Glutamatergic neuron (in vitro differentiated cells): ENCODE data around the gene RBMY1A1. TPM values are rescaled to one million over a fixed set of nuclear protein-coding genes. Genes with fewer than 3 reads are reported as not detected.
"Not testable (repeated sequence)": the region's sequence is repeated elsewhere in the genome, so short reads cannot be mapped to it uniquely, and the experiment has no call there.

Experiments
- DNase-seq: peaks from one replicate; pipeline ENCODE4 v3.0.0; 2022
- H3K27ac Mint-ChIP-seq: one replicate; pipeline ENCODE4 v1.8.0; 2020; ENCODE audit warnings: mild to moderate bottlenecking, mixed read lengths, inconsistent platforms; ENCODE audit not compliant: unreplicated experiment
- H3K27me3 Mint-ChIP-seq: one replicate; pipeline ENCODE4 v1.8.0; 2020; ENCODE audit warnings: mild to moderate bottlenecking, moderate library complexity, mixed read lengths, inconsistent platforms; ENCODE audit not compliant: unreplicated experiment
- H3K36me3 Mint-ChIP-seq: one replicate; pipeline ENCODE4 v1.8.0; 2020; ENCODE audit warnings: mild to moderate bottlenecking, mixed read lengths, inconsistent platforms; ENCODE audit not compliant: unreplicated experiment
- H3K4me1 Mint-ChIP-seq: one replicate; pipeline ENCODE4 v1.8.0; 2020; ENCODE audit warnings: mild to moderate bottlenecking, low read depth, mixed read lengths, inconsistent platforms; ENCODE audit not compliant: unreplicated experiment
- H3K4me3 Mint-ChIP-seq: one replicate; pipeline ENCODE4 v1.8.0; 2020; ENCODE audit warnings: mild to moderate bottlenecking, mixed read lengths, inconsistent platforms; ENCODE audit not compliant: unreplicated experiment
- H3K9me3 Mint-ChIP-seq: one replicate; pipeline ENCODE4 v1.8.0; 2020; ENCODE audit warnings: mild to moderate bottlenecking, moderate library complexity, mixed read lengths, inconsistent platforms; ENCODE audit not compliant: unreplicated experiment
- long read RNA-seq: library from polyadenylated mRNA; unstranded; transcript quantifications from one replicate; pipeline ENCODE4 v2.0.0, GENCODE V29; 2020; ENCODE audit not compliant: unreplicated experiment
- total RNA-seq: library from RNA; stranded (reverse); fragmentation: NEBNext Ultra II Directional; extraction: Animal tissue kit (Norgen Biotek cat#: 25700); gene quantifications from one replicate; pipeline ENCODE4 v1.2.1, GENCODE V29; 2021; ENCODE audit not compliant: unreplicated experiment
- TF ChIP-seq, protein P1 (sequence below): fragments of 200-600 bp; sonication (generic); IDR thresholded peaks from one replicate; pipeline ENCODE4 v1.5.0; 2021; ENCODE audit not compliant: partially characterized antibody, unreplicated experiment

The RBMY1A1 gene
- not detected for total RNA-seq
- long read RNA-seq = 0 reads

DNA sequence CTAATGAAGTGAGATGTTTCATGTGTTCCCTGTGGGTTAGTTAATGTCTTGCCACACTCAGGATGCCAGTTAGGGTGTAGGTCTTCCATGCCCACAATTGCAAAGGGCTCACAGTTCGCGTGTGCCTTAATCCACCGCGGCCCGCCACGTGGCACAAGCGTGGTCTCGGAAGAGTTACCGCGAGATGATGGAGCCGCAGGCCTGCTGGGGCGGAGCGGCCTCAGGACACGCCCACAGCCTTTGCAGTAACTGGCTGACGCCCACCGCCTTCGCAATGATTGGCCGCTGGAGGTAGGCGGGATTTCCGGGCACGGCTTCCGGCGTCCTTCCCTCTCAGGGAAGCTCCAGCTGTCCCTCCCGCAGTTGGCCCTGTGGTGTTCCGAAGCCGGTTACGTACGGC, at the start of gene RBMY1A1:
Gene RBMY1A1, plus strand, starts transcription at position 301 of the 400 bp plus-strand sequence. CDS start 2,013 bp downstream, outside the sequence.
- not testable (repeated sequence) for H3K9me3 Mint-ChIP-seq, DNase-seq, H3K27ac Mint-ChIP-seq, H3K4me1 Mint-ChIP-seq, H3K36me3 Mint-ChIP-seq, H3K27me3 Mint-ChIP-seq, H3K4me3 Mint-ChIP-seq

DNA sequence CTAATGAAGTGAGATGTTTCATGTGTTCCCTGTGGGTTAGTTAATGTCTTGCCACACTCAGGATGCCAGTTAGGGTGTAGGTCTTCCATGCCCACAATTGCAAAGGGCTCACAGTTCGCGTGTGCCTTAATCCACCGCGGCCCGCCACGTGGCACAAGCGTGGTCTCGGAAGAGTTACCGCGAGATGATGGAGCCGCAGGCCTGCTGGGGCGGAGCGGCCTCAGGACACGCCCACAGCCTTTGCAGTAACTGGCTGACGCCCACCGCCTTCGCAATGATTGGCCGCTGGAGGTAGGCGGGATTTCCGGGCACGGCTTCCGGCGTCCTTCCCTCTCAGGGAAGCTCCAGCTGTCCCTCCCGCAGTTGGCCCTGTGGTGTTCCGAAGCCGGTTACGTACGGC, 23.6 kb upstream of the RBMY1A1 start, which contains the start of gene RBMY1B:
Gene RBMY1B, plus strand, starts transcription at position 301 of the 400 bp plus-strand sequence. CDS start 2,013 bp downstream, outside the sequence.
- H3K4me1 Mint-ChIP-seq, H3K27ac Mint-ChIP-seq: not testable (repeated sequence)

DNA sequence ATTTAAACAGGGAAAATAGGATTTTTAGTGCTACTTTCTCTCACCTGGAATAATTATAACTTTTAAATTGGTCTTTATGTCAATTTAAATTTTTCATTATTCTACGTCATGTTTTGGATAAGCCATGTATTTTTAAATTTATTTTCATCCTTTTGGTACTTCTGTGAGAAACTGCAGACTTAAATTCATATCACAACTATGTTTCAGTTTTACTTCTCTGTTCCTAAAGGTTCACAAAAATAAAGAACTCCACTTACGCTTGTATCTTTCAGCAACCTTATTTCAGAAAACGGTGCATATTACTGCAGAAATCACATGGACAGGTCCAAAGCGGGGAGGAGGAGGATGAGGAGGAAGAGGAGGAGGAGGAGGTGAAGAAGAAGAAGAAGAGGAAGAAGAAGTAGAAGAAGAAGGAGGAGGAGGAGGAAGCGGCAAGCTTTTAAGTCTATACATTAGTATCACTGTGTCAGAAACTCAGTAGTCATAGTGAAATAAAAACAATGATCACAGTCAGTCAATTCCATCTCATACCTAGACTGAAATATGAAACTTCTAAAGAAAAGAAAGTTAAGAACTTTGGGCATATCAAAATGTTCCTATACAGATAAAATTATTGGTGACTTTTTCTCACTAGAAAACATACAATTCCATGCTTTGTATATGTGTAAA, 24.8 kb downstream of the RBMY1A1 start:
- DNase-seq, H3K27me3 Mint-ChIP-seq, H3K36me3 Mint-ChIP-seq, H3K9me3 Mint-ChIP-seq, H3K4me1 Mint-ChIP-seq, H3K4me3 Mint-ChIP-seq, H3K27ac Mint-ChIP-seq: not testable (repeated sequence)

More for the DNA sequence above, 23.6 kb upstream of the RBMY1A1 start, which contains the start of gene RBMY1B:
- DNase-seq, H3K27me3 Mint-ChIP-seq, H3K9me3 Mint-ChIP-seq, H3K36me3 Mint-ChIP-seq, H3K4me3 Mint-ChIP-seq: not testable (repeated sequence)

DNA sequence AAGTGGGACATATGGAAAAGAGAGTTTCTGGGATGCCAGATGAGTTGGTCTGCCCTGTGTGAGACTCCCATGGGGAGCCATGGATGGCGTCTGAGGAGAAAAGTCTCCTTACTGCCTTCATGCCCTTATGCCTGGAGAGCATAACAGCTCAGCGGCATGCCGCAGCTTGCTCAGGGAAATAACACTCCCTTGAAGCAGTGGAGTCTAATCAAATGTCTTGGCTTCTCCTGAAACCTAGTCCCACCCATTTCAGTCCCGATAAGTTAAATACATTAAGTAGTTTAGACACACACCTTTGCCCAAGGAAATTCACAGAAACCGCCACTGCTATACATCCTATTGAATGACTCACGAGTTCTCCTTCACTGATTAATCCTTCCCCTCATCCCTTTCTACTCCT, 50.8 kb downstream of the RBMY1A1 start:
- TF ChIP-seq, protein P1, sequence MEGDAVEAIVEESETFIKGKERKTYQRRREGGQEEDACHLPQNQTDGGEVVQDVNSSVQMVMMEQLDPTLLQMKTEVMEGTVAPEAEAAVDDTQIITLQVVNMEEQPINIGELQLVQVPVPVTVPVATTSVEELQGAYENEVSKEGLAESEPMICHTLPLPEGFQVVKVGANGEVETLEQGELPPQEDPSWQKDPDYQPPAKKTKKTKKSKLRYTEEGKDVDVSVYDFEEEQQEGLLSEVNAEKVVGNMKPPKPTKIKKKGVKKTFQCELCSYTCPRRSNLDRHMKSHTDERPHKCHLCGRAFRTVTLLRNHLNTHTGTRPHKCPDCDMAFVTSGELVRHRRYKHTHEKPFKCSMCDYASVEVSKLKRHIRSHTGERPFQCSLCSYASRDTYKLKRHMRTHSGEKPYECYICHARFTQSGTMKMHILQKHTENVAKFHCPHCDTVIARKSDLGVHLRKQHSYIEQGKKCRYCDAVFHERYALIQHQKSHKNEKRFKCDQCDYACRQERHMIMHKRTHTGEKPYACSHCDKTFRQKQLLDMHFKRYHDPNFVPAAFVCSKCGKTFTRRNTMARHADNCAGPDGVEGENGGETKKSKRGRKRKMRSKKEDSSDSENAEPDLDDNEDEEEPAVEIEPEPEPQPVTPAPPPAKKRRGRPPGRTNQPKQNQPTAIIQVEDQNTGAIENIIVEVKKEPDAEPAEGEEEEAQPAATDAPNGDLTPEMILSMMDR = no peak
- H3K27ac Mint-ChIP-seq = no peak overlapping the region
- peaks cover 4% of the 10 kb centered on the region for H3K4me1 Mint-ChIP-seq
- peaks cover 1% of the 10 kb centered on the region for H3K9me3 Mint-ChIP-seq
- DNase-seq = no peak
- no peak overlapping the region for H3K4me3 Mint-ChIP-seq
- no peaks in the 10 kb centered on the region for H3K36me3 Mint-ChIP-seq
- no peaks in the 10 kb centered on the region for H3K27me3 Mint-ChIP-seq

DNA sequence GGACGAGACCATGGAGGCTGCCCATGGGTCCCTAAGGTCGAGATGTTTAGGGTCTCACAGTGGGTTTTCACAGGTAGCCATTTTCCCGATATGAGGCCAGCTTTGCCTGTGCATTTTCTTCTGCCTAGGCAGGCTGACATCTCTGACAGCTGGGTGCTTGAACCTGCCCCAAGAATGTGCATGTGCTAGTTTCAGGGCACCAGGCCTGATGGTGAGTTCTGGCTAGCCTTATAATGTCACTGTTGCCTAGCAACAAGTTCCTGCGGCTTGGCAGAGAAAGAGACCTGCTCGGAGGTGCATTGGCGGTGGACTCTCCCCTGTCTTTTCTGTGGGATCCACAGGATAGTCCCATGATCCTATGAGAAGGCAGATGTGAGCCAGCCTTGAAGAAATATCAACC, 51.8 kb downstream of the RBMY1A1 start:
- not testable (repeated sequence) for H3K27me3 Mint-ChIP-seq, H3K27ac Mint-ChIP-seq, H3K4me3 Mint-ChIP-seq, DNase-seq, H3K4me1 Mint-ChIP-seq, H3K9me3 Mint-ChIP-seq, H3K36me3 Mint-ChIP-seq

DNA sequence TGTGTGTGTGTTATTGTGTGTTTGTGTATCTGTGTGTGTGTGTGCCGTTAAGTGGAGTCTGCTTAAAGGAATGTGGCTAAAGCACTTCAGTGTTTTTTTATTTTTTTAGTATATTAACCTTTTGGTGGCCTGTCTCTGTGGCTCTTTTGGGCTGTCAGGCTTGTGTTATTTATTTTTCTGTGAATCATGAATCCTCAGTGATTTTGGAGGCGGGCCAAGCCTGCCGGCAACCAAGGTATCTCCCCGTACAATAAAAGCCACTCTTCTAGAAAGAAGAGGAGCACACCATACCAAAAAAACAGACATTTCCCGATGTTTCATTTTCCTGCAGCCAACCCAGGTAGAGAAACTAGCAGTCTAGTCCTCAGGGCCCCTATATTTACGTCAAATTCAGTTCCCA, 57.4 kb downstream of the RBMY1A1 start:
- TF ChIP-seq, protein P1 = no peak
- DNase-seq = no peak
- Mint-ChIP-seq H3K27me3 (no peaks in the 10 kb centered on the region), H3K27ac (no peak overlapping the region), H3K4me3 (no peak overlapping the region), H3K36me3 (no peaks in the 10 kb centered on the region), H3K9me3 (no peaks in the 10 kb centered on the region), H3K4me1 (no peaks in the 10 kb centered on the region)

DNA sequence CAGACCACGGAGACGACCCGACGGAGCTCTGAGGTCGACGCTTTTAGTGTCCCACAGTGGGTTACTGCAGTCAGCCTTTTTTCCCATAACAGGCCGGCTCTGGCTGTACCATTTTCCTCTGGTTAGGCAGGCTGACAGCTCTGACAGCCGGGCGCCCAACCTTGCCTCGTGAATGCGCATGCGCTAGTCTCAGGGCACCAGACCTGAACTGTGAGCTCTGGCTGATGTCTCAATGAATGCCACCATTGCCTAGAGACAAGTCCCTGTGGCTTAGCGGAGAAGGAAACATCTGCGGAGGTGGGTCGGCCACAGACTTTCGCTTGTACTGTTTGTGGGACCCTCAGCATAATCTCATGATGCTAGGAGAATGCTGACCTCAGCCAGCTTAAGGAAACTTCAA, 61.6 kb downstream of the RBMY1A1 start:
- not testable (repeated sequence) for H3K9me3 Mint-ChIP-seq, DNase-seq, H3K4me1 Mint-ChIP-seq, H3K27ac Mint-ChIP-seq, H3K27me3 Mint-ChIP-seq, H3K36me3 Mint-ChIP-seq, H3K4me3 Mint-ChIP-seq

Other genes starting within 250 kb of the RBMY1A1 start
- gene RBMY1B, start 23.5 kb upstream of the RBMY1A1 start, total RNA-seq = not detected